Measurements from ENCODE around the gene ZBTB12.
"Not testable (repeated sequence)": the region's sequence is repeated elsewhere in the genome, so short reads cannot be mapped to it uniquely, and the experiment has no call there.

Gene ZBTB12

GRCh38 chr6:31877125-31877650 is 24.7 kb downstream of the ZBTB12 start:
- DNase-seq (ENCODE audit: low read depth in 4 of 4, low spot score in 1 of 4): no peak

GRCh38 chr6:31876357-31876756 is 25.5 kb downstream of the ZBTB12 start:
- DNase-seq (ENCODE audit: low read depth in 4 of 4, low spot score in 1 of 4): no peak

- no peak for DNase-seq (ENCODE audit: low read depth in 4 of 4, low spot score in 1 of 4)
Observed at GRCh38 chr6:31875877-31876276, 26.0 kb downstream of the ZBTB12 start.

- no peak for DNase-seq (ENCODE audit: low read depth in 4 of 4, low spot score in 1 of 4)
Observed at GRCh38 chr6:31874836-31875572, 26.9 kb downstream of the ZBTB12 start.

- no peak for DNase-seq (ENCODE audit: low read depth in 4 of 4, low spot score in 1 of 4)
Observed at GRCh38 chr6:31874084-31874670, 27.7 kb downstream of the ZBTB12 start.

GRCh38 chr6:31871046-31871659 is 30.7 kb downstream of the ZBTB12 start:
- DNase-seq (ENCODE audit: low read depth in 4 of 4, low spot score in 1 of 4): no peak

GRCh38 chr6:31870385-31870921 is 31.4 kb downstream of the ZBTB12 start:
- no peak for DNase-seq (ENCODE audit: low read depth in 4 of 4, low spot score in 1 of 4)

- no peak for DNase-seq (ENCODE audit: low read depth in 4 of 4, low spot score in 1 of 4)
Observed at GRCh38 chr6:31869343-31869742, 32.5 kb downstream of the ZBTB12 start.

- DNase-seq (ENCODE audit: low read depth in 4 of 4, low spot score in 1 of 4): not testable (repeated sequence)
Observed at GRCh38 chr6:31868658-31868971, 33.3 kb downstream of the ZBTB12 start.

GRCh38 chr6:31865205-31866118 is 36.4 kb downstream of the ZBTB12 start:
- no peak for DNase-seq (ENCODE audit: low read depth in 4 of 4, low spot score in 1 of 4)

- DNase-seq (ENCODE audit: low read depth in 4 of 4, low spot score in 1 of 4): no peak
Observed at GRCh38 chr6:31864818-31865204, 37.1 kb downstream of the ZBTB12 start.

- not testable (repeated sequence) for DNase-seq (ENCODE audit: low read depth in 4 of 4, low spot score in 1 of 4)
Observed at GRCh38 chr6:31864123-31864562, 37.7 kb downstream of the ZBTB12 start.

- DNase-seq (ENCODE audit: low read depth in 4 of 4, low spot score in 1 of 4): peak; percentile 92 to 98 (median 98)
Observed at GRCh38 chr6:31862344-31863235, 39.3 kb downstream of the ZBTB12 start, which contains the start of gene NEU1. Gene NEU1 (minus strand): TSS chr6:31862821. CDS start chr6:31862776, 45 bp downstream.

GRCh38 chr6:31861919-31862343 is 40.0 kb downstream of the ZBTB12 start:
- no peak for DNase-seq (ENCODE audit: low read depth in 4 of 4, low spot score in 1 of 4)

- no peak for DNase-seq (ENCODE audit: low read depth in 4 of 4, low spot score in 1 of 4)
Observed at GRCh38 chr6:31861150-31861549, 40.7 kb downstream of the ZBTB12 start.

- DNase-seq (ENCODE audit: low read depth in 4 of 4, low spot score in 1 of 4): no peak
Observed at GRCh38 chr6:31860349-31860748, 41.5 kb downstream of the ZBTB12 start.

GRCh38 chr6:31859923-31860322 is 42.0 kb downstream of the ZBTB12 start:
- DNase-seq (ENCODE audit: low read depth in 4 of 4, low spot score in 1 of 4): no peak

- no peak for DNase-seq (ENCODE audit: low read depth in 4 of 4, low spot score in 1 of 4)
Observed at GRCh38 chr6:31858707-31859106, 43.2 kb downstream of the ZBTB12 start.

GRCh38 chr6:31857774-31858173 is 44.1 kb downstream of the ZBTB12 start:
- not testable (repeated sequence) for DNase-seq (ENCODE audit: low read depth in 4 of 4, low spot score in 1 of 4)

All from stimulated activated CD4-positive, alpha-beta T cell treated with anti-CD3 and anti-CD28 coated beads, Interleukin-1b, Interleukin-23, amount 100 ng/mL, for 24 hours (primary cell).